ENCODE data around the gene G3BP1. TPM values are rescaled to one million over a fixed set of nuclear protein-coding genes. Genes with fewer than 3 reads are reported as not detected.

G3BP1 gene
- total and polyA plus RNA-seq, 2 of the 13 experiments (the other 11 are each of a cell fraction or from before 2014, with no cell fraction given) = 36.7 to 320 TPM

DNA sequence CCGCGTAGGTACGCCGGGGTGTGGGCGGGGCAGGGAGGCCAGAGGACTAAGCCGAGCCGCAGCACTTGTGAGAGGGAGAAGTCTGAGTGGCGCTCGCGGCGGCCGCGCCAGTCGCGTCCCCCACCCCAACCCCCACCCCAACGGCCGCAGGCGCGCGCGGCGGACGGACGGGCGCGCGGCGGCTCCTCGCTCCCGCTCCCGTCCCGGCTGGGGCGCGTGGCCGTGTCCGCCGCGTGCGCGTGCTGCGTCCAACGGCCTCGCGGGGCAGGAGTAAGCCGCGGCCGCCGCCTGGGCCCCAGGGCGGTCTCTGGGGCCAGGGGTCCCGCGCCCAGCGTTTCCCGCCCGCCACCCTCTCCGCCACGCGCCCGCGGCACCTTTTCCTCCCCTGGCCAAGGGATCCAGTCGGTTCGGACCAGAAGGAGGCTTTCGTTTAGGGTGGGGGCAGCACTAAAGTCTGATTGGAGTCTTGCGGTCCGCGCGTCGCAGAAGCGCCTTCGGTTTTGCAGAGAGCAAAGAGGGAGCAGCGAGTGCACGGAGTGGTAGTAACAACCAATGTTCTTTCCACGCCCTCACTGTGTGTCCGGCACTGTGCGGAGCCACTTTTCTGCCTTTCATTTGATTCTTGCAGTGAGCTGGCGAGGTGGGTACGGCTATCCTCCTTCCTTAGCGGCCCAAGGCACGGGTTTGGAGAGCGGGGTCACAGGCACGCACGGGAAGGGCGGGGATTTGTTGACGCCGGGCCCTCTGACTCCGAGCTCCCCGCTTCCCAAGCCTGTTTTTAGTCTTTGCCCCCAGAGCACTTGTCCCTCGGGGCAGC, 483 bp downstream of the G3BP1 start (continued):
- TF ChIP-seq, protein P1, sequence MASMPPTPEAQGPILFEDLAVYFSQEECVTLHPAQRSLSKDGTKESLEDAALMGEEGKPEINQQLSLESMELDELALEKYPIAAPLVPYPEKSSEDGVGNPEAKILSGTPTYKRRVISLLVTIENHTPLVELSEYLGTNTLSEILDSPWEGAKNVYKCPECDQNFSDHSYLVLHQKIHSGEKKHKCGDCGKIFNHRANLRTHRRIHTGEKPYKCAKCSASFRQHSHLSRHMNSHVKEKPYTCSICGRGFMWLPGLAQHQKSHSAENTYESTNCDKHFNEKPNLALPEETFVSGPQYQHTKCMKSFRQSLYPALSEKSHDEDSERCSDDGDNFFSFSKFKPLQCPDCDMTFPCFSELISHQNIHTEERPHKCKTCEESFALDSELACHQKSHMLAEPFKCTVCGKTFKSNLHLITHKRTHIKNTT (CRISPR knock-in tag; IDR thresholded peaks at IDR 0.05) = no peak
- TF ChIP-seq ZNF546 (CRISPR knock-in tag; conservative IDR thresholded peaks at IDR 0.05) (no peak; the same call in 1 of the 2 replicates), AGO1 (IDR thresholded peaks at IDR 0.05; ENCODE audit: low read depth, low read length, poor library complexity, severe bottlenecking) (no peak), ATF1 (CRISPR knock-in tag; IDR thresholded peaks at IDR 0.05) (no peak), RXRA (CRISPR knock-in tag; IDR thresholded peaks at IDR 0.05) (no peak), SMAD9 (CRISPR knock-in tag; IDR thresholded peaks at IDR 0.05) (no peak), EED (CRISPR knock-in tag; IDR thresholded peaks at IDR 0.05) (no peak), ZSCAN25 (CRISPR knock-in tag; IDR thresholded peaks at IDR 0.05) (no peak), NFE2L2 (IDR thresholded peaks at IDR 0.05; ENCODE audit: low read length) (no peak), ZNF709 (CRISPR knock-in tag; IDR thresholded peaks at IDR 0.05) (no peak), ZNF24 (IDR thresholded peaks at IDR 0.05) (no peak), ETV6 (CRISPR knock-in tag; conservative IDR thresholded peaks at IDR 0.05) (no peak), ZNF550 (CRISPR knock-in tag; IDR thresholded peaks at IDR 0.05; ENCODE audit: borderline replicate concordance) (no peak), NR1H2 (CRISPR knock-in tag; IDR thresholded peaks at IDR 0.05; ENCODE audit: borderline replicate concordance, low read depth) (no peak), ZNF549 (CRISPR knock-in tag; IDR thresholded peaks at IDR 0.05) (no peak), ZSCAN20 (CRISPR knock-in tag; IDR thresholded peaks at IDR 0.05; ENCODE audit: borderline replicate concordance) (peak; percentile 23; the same call in 1 of the 2 replicates), ZNF670 (CRISPR knock-in tag; IDR thresholded peaks at IDR 0.05; ENCODE audit: borderline replicate concordance) (no peak), ZBTB42 (CRISPR knock-in tag; IDR thresholded peaks at IDR 0.05) (no peak), ZNF230 (CRISPR knock-in tag; IDR thresholded peaks at IDR 0.05) (no peak), NR2C2 (CRISPR knock-in tag; IDR thresholded peaks at IDR 0.05; ENCODE audit: borderline replicate concordance) (0 out of 2 replicates have a peak, but pooled peaks have one; percentile 16), TBP (CRISPR knock-in tag; IDR thresholded peaks at IDR 0.05) (no peak)
- TF ChIP-seq, protein P2, sequence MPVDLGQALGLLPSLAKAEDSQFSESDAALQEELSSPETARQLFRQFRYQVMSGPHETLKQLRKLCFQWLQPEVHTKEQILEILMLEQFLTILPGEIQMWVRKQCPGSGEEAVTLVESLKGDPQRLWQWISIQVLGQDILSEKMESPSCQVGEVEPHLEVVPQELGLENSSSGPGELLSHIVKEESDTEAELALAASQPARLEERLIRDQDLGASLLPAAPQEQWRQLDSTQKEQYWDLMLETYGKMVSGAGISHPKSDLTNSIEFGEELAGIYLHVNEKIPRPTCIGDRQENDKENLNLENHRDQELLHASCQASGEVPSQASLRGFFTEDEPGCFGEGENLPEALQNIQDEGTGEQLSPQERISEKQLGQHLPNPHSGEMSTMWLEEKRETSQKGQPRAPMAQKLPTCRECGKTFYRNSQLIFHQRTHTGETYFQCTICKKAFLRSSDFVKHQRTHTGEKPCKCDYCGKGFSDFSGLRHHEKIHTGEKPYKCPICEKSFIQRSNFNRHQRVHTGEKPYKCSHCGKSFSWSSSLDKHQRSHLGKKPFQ (CRISPR knock-in tag; IDR thresholded peaks at IDR 0.05; ENCODE audit: insufficient replicate concordance) = no peak
- TF ChIP-seq, protein P3, sequence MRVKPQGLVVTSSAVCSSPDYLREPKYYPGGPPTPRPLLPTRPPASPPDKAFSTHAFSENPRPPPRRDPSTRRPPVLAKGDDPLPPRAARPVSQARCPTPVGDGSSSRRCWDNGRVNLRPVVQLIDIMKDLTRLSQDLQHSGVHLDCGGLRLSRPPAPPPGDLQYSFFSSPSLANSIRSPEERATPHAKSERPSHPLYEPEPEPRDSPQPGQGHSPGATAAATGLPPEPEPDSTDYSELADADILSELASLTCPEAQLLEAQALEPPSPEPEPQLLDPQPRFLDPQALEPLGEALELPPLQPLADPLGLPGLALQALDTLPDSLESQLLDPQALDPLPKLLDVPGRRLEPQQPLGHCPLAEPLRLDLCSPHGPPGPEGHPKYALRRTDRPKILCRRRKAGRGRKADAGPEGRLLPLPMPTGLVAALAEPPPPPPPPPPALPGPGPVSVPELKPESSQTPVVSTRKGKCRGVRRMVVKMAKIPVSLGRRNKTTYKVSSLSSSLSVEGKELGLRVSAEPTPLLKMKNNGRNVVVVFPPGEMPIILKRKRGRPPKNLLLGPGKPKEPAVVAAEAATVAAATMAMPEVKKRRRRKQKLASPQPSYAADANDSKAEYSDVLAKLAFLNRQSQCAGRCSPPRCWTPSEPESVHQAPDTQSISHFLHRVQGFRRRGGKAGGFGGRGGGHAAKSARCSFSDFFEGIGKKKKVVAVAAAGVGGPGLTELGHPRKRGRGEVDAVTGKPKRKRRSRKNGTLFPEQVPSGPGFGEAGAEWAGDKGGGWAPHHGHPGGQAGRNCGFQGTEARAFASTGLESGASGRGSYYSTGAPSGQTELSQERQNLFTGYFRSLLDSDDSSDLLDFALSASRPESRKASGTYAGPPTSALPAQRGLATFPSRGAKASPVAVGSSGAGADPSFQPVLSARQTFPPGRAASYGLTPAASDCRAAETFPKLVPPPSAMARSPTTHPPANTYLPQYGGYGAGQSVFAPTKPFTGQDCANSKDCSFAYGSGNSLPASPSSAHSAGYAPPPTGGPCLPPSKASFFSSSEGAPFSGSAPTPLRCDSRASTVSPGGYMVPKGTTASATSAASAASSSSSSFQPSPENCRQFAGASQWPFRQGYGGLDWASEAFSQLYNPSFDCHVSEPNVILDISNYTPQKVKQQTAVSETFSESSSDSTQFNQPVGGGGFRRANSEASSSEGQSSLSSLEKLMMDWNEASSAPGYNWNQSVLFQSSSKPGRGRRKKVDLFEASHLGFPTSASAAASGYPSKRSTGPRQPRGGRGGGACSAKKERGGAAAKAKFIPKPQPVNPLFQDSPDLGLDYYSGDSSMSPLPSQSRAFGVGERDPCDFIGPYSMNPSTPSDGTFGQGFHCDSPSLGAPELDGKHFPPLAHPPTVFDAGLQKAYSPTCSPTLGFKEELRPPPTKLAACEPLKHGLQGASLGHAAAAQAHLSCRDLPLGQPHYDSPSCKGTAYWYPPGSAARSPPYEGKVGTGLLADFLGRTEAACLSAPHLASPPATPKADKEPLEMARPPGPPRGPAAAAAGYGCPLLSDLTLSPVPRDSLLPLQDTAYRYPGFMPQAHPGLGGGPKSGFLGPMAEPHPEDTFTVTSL (CRISPR knock-in tag; IDR thresholded peaks at IDR 0.05; ENCODE audit: borderline replicate concordance) = no peak

Data from HepG2 (cell line).